ENCODE data around the gene INHA. TPM values are rescaled to one million over a fixed set of nuclear protein-coding genes. Genes with fewer than 3 reads are reported as not detected.
A peak's percentile ranks its signal among the peaks of the same experiment; 100 is the strongest.

The INHA gene, protein sequence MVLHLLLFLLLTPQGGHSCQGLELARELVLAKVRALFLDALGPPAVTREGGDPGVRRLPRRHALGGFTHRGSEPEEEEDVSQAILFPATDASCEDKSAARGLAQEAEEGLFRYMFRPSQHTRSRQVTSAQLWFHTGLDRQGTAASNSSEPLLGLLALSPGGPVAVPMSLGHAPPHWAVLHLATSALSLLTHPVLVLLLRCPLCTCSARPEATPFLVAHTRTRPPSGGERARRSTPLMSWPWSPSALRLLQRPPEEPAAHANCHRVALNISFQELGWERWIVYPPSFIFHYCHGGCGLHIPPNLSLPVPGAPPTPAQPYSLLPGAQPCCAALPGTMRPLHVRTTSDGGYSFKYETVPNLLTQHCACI
- total RNA-seq: not detected

GRCh38 chr2:219572237-219573001 is at the start of gene INHA:
Gene INHA, plus strand, starts transcription at chr2:219572310. Its CDS starts 65 bp downstream, at chr2:219572375.
- POLR2A ChIA-PET: no interaction called here
- intact Hi-C loops (cut with micrococcal nuclease): no loop called here
- H3K27me3 Mint-ChIP-seq: peaks cover 40% of the 10 kb centered on the region
- H3K27ac Mint-ChIP-seq: no peak within 1 kb of the TSS
- no peaks in the 10 kb centered on the region for H3K9me3 Mint-ChIP-seq
- H3K36me3 Mint-ChIP-seq (ENCODE audit: low read depth): no peaks in the 10 kb centered on the region
- no peak for DNase-seq
- no peaks in the 10 kb centered on the region for H3K4me1 Mint-ChIP-seq (ENCODE audit: low read depth)
- no peak for TF ChIP-seq CTCF (IDR thresholded peaks at IDR 0.05)
- peak within 1 kb of the TSS; percentile 11 for H3K4me3 Mint-ChIP-seq
- CTCF ChIA-PET: interaction anchor here (1.1 to 3.1 kb wide), 2 partner anchors 12 to 43 kb away, joined by 3 to 22 read pairs; no protein-coding TSS in a partner anchor
- ATAC-seq: no peak

DNA sequence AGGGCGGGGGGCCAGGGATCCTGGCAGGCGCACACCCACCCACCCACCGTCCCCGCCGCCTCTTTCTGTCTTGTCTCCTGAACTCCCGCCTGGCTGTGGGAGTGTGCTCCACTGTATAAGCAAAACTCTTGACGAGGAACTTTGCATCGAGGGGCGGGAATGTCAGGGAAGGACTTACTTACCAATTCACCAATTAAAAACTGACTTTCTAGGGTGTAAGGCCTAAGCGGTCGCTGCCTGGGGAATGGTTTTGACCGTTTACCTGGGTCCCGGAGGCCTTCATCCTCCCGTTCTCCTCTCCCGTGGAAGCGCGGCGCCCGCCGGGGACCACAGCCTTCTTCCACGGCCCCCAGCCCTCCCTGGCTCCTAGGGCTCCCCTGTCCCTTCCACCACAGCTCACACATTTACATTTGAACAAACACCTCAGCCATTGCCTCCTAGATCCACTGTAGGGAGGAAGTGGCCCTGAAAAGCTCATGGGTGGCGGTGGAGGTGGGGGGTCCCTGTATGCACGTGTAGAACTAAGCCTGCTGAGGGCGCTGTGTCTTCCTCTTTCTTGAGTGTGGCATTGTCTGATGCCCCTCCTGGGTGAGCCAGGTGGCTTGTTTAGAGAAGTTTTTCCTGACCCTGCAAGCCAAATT is 49.0 kb upstream of the INHA start:
- Mint-ChIP-seq H3K36me3 (ENCODE audit: low read depth) (no peaks in the 10 kb centered on the region), H3K9me3 (no peaks in the 10 kb centered on the region), H3K4me3 (no peak overlapping the region), H3K27me3 (peaks cover 61% of the 10 kb centered on the region), H3K27ac (no peak overlapping the region), H3K4me1 (ENCODE audit: low read depth) (peaks cover 7% of the 10 kb centered on the region)
- ATAC-seq (peak; percentile 32), DNase-seq (peak; percentile 24)
- CTCF ChIA-PET: interaction anchor here (0.8 to 10.0 kb wide), 7 partner anchors 9 to 56 kb away, joined by 3 to 283 read pairs (median 4); partner anchors contain the start of genes ASIC4 and GMPPA
- intact Hi-C loops (cut with micrococcal nuclease): no loop called here
- no peak for TF ChIP-seq CTCF (IDR thresholded peaks at IDR 0.05)
- POLR2A ChIA-PET: no interaction called here

DNA sequence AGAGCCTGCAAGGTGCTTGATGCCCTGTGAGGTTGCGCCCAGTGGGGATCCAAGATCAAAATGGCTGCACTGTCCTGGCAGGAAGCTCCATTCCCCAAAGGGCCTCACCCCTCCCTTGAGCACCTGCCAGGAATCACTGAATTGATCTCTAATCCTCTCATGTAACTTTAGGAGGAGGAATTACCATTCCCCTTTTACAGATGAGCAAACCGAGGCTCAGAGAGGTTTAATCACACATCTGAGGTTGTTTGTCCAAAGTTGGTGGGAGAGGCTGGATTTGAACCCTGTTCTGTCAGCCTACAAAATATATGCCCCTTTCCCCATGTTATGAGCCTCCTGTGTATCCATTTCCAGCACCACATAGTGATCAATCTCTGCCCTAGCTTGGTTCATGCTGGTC is 47.3 kb upstream of the INHA start:
- POLR2A ChIA-PET: interaction anchor here (0.6 kb wide), 1 partner anchor 8 kb away, joined by 3 read pairs; no protein-coding TSS in a partner anchor
- Mint-ChIP-seq H3K36me3 (ENCODE audit: low read depth) (no peaks in the 10 kb centered on the region), H3K4me1 (ENCODE audit: low read depth) (peaks cover 7% of the 10 kb centered on the region)

DNA sequence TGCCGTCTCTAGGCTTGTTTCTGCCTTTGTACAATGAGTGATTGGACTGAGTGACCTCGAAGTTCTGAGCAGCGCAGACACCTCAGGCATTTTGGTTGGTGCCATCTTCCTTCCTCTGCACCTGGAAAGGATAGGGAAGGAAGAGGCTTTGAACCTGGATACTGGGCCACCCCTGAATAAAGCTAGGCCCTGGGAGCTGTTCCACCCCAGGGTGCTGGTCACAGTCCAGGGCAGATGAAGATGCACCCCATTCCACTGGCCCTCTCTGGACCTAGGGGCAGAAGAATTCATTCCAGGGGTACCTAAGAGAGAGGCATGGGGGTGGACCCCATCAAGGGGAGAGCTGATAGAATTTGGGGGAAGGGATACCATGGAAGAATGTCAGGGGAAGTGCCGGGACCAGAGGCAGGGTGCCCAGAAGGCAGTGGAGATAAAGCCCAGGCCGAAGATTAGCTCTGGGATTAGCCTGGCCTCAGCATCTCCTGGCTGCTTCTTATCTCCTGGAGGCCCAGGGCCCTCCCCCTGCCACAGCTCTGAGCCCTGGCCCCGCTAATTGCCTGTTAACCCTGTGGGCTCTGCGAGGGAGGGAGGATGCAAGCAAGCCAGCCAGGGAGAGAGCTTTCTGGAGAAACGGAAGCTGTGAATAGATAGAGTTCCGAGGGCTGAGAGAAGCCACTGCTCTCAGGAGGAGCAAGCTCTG is 46.4 kb upstream of the INHA start:
- DNase-seq: no peak

More for the DNA sequence above, 47.3 kb upstream of the INHA start:
- ATAC-seq: no peak
- intact Hi-C loops (cut with micrococcal nuclease): no loop called here
- CTCF ChIA-PET: interaction anchor here (1.2 to 10.0 kb wide), 8 partner anchors 14 to 137 kb away, joined by 3 to 283 read pairs (median 6); partner anchors contain the start of genes DNPEP and GMPPA
- TF ChIP-seq CTCF (IDR thresholded peaks at IDR 0.05): no peak
- DNase-seq: no peak
- no peak overlapping the region for H3K4me3 Mint-ChIP-seq
- no peak overlapping the region for H3K27ac Mint-ChIP-seq
- peaks cover 65% of the 10 kb centered on the region for H3K27me3 Mint-ChIP-seq
- no peaks in the 10 kb centered on the region for H3K9me3 Mint-ChIP-seq

More for the DNA sequence above, 46.4 kb upstream of the INHA start:
- H3K27me3 Mint-ChIP-seq: peaks cover 65% of the 10 kb centered on the region
- no peaks in the 10 kb centered on the region for H3K36me3 Mint-ChIP-seq (ENCODE audit: low read depth)
- intact Hi-C loops (cut with micrococcal nuclease): no loop called here
- peaks cover 7% of the 10 kb centered on the region for H3K4me1 Mint-ChIP-seq (ENCODE audit: low read depth)
- TF ChIP-seq CTCF (IDR thresholded peaks at IDR 0.05): no peak
- no peaks in the 10 kb centered on the region for H3K9me3 Mint-ChIP-seq
- H3K4me3 Mint-ChIP-seq: no peak overlapping the region
- no peak overlapping the region for H3K27ac Mint-ChIP-seq
- CTCF ChIA-PET: interaction anchor here (1.1 to 10.0 kb wide), 10 partner anchors 15 to 137 kb away, joined by 3 to 283 read pairs (median 5); partner anchors contain the start of genes DNPEP and GMPPA
- ATAC-seq: no peak
- POLR2A ChIA-PET: interaction anchor here (0.8 to 1.3 kb wide), 2 partner anchors 12 to 29 kb away, joined by 3 read pairs; partner anchors contain the start of gene ASIC4
